Ramos (cell line): ENCODE results near the gene NADSYN1.

Source experiments
- in situ Hi-C: fragments of 300-500 bp; cut with MboI; formaldehyde crosslinking; loops from one replicate; pipeline ENCODE4 v1.14.3; 2022; ENCODE audit warnings: low sequenced_read_pairs; ENCODE audit not compliant: unreplicated experiment

The NADSYN1 gene

DNA sequence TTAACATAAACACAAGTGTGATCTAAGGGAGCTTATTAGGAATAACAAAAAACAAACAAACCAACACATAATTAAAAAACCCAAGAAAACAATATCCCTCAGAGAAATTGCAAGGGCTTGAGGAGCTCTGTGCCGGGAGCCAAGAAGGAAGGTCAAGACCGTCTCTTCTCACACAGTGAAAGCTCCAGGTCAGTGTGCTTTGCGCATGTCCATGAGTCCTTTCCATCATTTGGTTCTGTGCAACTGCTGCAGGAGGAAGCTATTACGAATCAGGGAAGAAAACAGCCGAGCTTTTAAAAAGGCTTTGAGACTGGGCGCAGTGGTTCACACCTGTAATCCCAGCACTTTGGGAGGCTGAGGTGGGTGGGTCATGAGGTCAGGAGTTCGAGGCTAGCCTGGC, 89.4 kb downstream of the NADSYN1 start:
- in situ Hi-C loops = no loop called here

DNA sequence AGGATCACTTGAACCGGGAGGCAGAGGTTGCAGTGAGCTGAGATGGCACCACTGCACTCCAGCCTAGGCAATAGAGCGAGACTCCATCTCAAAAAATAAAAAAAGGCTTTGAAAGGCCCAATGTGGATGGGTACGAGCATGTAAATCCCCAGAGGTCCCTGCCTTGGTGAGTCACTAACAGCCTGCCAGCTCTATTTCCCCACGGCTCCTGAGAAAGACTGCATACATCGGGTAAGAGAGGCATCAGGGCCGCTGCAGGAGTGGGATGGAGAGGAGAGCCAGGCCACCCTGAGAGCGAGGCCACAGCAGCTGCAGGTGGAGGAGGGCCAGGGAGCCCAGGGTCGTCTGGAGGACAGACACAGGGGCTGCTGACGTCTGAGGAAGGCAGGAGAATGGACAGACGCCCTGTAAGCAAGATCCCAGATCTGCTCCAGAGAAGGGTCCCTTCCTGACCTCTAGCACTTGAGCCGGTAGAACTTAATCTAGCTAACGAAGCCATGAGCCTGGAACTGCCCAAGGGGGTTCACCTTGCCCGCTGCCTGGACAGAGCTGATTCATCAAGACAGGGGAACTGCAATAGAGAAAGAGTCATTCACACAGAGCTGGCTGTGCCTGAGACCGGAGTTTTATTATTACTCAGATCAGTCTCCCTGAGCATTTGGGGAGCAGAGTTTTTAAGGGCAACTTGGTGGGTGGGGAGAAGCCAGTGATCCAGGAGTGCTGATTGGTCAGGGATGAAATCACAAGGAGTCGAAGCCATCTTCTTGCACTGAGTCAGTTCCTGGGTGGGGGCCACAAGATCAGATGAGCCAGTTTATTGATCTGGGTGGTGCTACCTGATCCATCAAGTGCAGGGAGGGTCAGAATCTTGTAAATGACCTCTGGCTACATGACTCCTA, 90.1 kb downstream of the NADSYN1 start:
- in situ Hi-C loops = no loop called here

- in situ Hi-C loops = no loop called here
Measured at GRCh38 chr11:71543866-71544265, 90.9 kb downstream of the NADSYN1 start.

DNA sequence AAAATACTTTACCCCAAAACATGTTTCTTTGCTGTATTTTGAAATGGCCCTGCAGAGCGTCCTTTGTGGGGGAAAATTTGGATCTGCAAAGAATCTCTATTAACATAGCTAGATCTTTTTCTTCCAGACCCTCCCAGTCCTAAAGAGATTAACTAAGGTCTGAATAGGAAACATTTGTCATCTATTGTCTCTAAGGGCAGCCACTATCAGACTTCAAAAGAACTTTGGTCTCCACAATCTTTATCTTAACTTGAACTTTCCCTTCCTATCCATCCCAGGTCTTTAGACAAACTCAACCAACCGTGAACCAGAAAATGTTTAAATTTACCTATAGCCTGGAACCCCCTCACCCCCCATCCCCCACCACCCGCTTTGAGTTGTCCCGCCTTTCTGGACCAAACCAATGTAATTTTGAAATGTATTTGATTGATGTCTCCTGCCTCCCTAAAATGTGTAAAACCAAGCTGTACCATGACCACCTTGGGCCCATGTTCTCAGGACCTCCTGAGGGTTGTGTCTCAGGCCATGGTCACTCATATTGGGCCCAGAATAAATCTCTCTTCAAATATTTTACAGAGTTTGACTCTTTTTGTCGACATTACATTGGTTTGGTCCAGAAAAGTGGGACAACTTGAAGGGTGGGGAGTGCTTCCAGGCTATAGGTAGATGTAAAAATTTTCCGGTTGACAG, 91.7 kb downstream of the NADSYN1 start:
- in situ Hi-C loops = no loop called here

DNA sequence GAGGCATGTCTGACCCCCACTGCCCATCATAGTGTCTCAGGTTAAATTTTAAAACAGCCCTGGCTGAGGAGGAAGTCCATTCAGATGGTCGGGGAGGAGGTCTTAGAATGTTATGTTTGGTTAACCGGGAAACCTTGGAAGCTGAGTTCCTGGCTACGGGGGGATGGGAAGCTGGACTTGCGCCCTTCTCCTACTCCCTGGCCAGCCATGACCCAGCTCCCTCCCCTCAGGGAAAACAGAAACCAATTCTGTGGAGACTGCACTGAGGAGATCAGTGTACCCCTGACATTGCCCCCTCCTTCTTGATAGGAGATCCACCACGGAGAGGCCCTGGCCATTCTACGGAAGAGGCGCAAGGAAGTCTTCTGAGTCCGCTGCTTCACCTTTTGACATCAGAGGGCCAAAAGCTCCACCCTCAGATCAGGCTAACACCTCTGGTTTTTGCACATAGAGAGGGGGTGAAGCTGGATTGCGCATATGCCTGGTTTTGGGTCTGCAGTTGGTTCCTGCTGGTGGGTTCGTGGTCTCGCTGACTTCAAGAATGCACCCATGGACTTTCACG, 92.5 kb downstream of the NADSYN1 start:
- in situ Hi-C loops = no loop called here

DNA sequence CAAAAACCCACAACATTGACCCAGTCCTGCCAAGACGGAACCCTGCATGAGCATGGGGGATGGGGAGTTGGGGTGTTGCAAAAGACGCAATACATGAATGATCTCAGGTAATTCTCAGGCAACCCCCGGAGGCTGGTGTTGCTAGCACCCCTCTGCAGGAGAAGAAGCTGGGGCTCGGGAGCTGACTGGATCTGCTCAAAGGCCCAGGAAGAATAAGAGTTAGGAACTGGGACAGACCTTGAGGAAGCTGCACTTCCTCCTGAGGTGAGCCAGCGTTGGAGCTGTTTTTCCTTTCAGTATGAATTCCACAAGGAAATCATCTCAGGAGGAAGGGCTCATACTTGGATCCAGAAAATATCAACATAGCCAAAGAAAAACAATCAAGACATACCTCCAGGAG, 95.1 kb downstream of the NADSYN1 start, which contains the start of gene KRTAP5-9:
TSS of gene KRTAP5-9 (plus strand) at position 301 of the 400 bp plus-strand sequence. CDS start 238 bp downstream, outside the sequence.
- in situ Hi-C loops = no loop called here

DNA sequence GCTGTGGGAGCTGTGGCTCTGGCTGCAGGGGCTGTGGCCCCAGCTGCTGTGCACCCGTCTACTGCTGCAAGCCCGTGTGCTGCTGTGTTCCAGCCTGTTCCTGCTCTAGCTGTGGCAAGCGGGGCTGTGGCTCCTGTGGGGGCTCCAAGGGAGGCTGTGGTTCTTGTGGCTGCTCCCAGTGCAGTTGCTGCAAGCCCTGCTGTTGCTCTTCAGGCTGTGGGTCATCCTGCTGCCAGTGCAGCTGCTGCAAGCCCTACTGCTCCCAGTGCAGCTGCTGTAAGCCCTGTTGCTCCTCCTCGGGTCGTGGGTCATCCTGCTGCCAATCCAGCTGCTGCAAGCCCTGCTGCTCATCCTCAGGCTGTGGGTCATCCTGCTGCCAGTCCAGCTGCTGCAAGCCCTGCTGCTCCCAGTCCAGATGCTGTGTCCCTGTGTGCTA, 95.7 kb downstream of the NADSYN1 start:
- in situ Hi-C loops = no loop called here
